Esophagus squamous epithelium (tissue), 4 donors: Measurements from ENCODE around the gene PPP1R7.

Source experiments
- CTCF ChIP-seq, 6 experiments: fragments of 450-650 bp in 4 of 6; fragments of 200-600 bp in 2 of 6; sonication (generic) in 2 of 6; IDR thresholded peaks; one replicate each; pipeline ENCODE4 v1.5.1; 2016 to 2019; ENCODE audit warnings: antibody characterized with exemption in 6 of 6, mild to moderate bottlenecking in 4 of 6, moderate library complexity in 4 of 6
- POLR2A ChIP-seq, 4 donors: fragments of 450-650 bp; IDR thresholded peaks; one replicate each; pipeline ENCODE4 v1.6.1; 2017; ENCODE audit warnings: antibody characterized with exemption in 4 of 4, mild to moderate bottlenecking in 4 of 4, moderate library complexity in 3 of 4

GRCh38 chr2:241132538-241133435 lies 17.5 kb upstream of the PPP1R7 start:
- TF ChIP-seq POLR2A (IDR thresholded peaks at IDR 0.05) (no peak), CTCF (IDR thresholded peaks at IDR 0.05) (no peak)
